ENCODE data around the gene FAM50B.

FAM50B gene

GRCh38 chr6:3848925-3849605 is at the start of gene FAM50B:
Gene FAM50B, plus strand, starts transcription at chr6:3849373. Its CDS starts 439 bp downstream, at chr6:3849812.
- DNase-seq, result peak; percentile 93

GRCh38 chr6:3799719-3800118 is 49.5 kb upstream of the FAM50B start:
- no peak for DNase-seq

GRCh38 chr6:3800850-3801591 is 48.2 kb upstream of the FAM50B start:
- no peak for DNase-seq

GRCh38 chr6:3801960-3802359 is 47.2 kb upstream of the FAM50B start:
- DNase-seq, result no peak

- DNase-seq, result no peak
These were observed 45.3 kb upstream of the FAM50B start for GRCh38 chr6:3803627-3804468.

GRCh38 chr6:3804964-3805363 is 44.2 kb upstream of the FAM50B start:
- DNase-seq, result no peak

GRCh38 chr6:3805448-3806123 is 43.6 kb upstream of the FAM50B start:
- no peak for DNase-seq

- no peak for DNase-seq
These were observed 42.8 kb upstream of the FAM50B start for GRCh38 chr6:3806169-3806922.

GRCh38 chr6:3808199-3808598 is 41.0 kb upstream of the FAM50B start:
- no peak for DNase-seq

- peak; percentile 24 for DNase-seq
These were observed 40.2 kb upstream of the FAM50B start for GRCh38 chr6:3808759-3809514.

- DNase-seq, result no peak
These were observed 39.7 kb upstream of the FAM50B start for GRCh38 chr6:3809515-3809891.

GRCh38 chr6:3809982-3810381 is 39.2 kb upstream of the FAM50B start:
- DNase-seq, result no peak

GRCh38 chr6:3811191-3811590 is 38.0 kb upstream of the FAM50B start:
- DNase-seq, result no peak

- DNase-seq, result no peak
These were observed 36.6 kb upstream of the FAM50B start for GRCh38 chr6:3812596-3812995.

GRCh38 chr6:3813150-3813780 is 35.9 kb upstream of the FAM50B start:
- no peak for DNase-seq

- DNase-seq, result no peak
These were observed 35.3 kb upstream of the FAM50B start for GRCh38 chr6:3813918-3814317.

- DNase-seq, result no peak
These were observed 34.6 kb upstream of the FAM50B start for GRCh38 chr6:3814539-3814938.

- DNase-seq, result no peak
These were observed 32.9 kb upstream of the FAM50B start for GRCh38 chr6:3816251-3816650.

GRCh38 chr6:3819161-3820110 is 29.7 kb upstream of the FAM50B start:
- DNase-seq, result no peak

GRCh38 chr6:3820563-3820962 is 28.6 kb upstream of the FAM50B start:
- DNase-seq, result no peak
